ENCODE results near the gene MUC20. TPM values are rescaled to one million over a fixed set of nuclear protein-coding genes. Genes with fewer than 3 reads are reported as not detected.
"Not testable (repeated sequence)": the region's sequence is repeated elsewhere in the genome, so short reads cannot be mapped to it uniquely, and the experiment has no call there.

The MUC20 gene
- polyA plus RNA-seq, 1 donor = 32.5 TPM

DNA sequence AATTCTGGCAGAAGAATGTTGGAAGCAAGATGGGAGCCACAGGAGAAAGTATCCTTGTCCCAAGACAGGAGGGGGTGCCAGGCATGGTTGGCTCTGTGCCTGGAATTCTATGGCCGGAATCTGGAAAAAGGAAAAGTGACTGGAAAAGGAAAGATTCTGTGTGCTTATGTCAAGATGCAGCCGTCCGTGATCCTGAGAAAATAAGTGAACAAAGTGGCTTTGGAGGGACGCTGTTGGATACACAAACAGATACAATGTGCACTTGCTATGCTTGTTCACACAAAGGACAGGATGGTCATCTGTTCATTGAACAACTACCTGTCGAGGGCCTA is 28.5 kb upstream of the MUC20 start:
- DNase-seq = no peak

DNA sequence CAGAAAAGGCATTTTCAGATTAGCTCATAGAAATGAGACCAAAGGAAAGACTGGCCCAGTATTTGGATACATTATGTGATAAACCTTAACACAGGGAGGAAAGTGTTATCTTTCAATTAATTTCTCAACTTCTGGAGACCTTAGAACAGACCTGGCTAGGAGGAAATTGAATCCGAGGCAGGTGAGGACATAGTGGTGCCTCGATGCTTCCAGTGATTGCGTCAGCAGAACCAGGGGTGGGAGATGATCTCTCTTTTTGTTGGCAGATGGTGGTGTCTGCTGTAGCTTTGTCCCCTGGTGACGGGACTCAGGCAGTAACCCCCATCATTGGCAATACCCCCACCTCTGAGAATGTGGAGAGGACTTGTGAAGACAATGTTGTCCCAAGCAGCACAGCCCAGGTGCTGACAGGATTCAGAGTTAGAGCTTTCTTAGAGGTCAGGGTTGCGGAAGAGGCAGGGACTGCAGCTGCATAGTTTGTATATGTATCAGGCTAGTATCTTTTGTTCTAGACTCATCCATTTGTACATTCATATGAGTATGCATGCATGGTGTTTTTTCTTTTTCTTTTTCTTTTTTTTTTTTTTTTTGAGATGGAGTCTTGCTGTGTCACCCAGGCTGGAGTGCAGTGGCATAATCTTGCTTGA is 27.9 kb upstream of the MUC20 start:
- DNase-seq = no peak

DNA sequence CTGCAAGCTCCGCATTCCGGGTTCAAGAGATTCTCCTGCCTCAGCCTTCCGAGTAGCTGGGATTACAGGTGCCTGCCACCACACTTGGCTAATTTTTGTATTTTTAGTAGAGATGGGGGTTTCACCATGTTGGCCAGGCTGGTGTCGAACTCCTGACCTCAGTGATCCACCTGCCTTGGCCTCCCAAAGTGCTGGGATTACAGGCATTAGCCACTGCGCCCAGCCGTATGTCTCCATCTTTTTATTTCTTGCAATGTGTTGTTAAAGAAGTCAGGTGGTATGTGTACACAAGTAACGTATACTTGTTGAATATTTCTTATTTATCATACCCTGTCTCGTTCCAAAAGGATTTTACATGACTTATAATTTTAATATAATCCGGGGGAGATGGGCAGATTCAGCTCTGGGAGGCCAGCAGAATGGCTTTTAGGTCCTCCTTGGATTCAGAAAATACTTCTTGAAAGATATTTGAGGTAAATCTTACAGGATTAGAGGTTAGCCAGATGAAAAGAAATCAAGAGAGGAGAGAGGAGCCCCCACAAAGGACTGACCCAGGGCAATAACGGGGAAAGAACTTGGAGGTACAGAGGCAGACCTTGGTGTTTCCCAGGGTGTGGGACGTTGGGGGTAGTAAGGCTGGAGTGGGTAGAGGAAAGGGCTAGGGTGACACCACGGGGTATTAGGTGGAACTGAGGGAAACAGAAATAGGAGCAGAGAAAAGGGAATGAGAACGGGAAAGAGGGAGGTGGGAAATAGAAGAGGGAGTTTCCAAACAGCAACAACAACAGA is 27.2 kb upstream of the MUC20 start:
- no peak for DNase-seq

GRCh38 chr3:195694217-195695076 is 26.3 kb upstream of the MUC20 start:
- not testable (repeated sequence) for DNase-seq

DNA sequence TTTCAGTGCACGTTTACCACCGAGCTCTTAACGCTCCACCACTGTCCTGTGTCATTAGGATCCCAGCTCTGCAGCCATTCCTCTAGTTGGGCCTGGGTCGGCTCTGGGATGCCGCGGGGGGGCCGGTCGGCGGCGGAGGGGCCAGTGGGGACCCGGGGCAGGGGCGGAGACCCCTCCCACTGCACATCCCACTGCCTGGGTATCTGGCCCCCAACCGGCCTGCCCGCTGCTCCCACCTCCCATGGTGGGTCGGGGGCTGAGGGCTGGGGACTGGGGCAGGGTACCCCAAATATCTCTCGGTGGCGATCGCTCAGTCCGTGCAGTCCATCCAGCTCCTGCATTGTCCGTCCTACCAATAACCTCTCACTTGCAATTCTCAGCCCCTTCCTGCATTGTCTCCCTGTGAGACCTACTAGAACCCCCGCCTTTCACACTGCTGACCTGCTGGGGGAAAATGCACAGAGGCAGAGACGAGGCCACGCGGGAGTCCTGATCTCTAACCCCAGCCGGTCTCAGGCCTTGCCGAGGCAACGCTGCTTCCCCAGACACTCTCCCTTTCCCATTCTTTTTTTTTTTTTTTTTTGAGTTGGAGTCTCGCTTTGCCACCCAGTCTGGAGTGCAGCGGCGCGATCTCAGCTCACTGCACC is 24.0 kb upstream of the MUC20 start:
- no peak for DNase-seq

DNA sequence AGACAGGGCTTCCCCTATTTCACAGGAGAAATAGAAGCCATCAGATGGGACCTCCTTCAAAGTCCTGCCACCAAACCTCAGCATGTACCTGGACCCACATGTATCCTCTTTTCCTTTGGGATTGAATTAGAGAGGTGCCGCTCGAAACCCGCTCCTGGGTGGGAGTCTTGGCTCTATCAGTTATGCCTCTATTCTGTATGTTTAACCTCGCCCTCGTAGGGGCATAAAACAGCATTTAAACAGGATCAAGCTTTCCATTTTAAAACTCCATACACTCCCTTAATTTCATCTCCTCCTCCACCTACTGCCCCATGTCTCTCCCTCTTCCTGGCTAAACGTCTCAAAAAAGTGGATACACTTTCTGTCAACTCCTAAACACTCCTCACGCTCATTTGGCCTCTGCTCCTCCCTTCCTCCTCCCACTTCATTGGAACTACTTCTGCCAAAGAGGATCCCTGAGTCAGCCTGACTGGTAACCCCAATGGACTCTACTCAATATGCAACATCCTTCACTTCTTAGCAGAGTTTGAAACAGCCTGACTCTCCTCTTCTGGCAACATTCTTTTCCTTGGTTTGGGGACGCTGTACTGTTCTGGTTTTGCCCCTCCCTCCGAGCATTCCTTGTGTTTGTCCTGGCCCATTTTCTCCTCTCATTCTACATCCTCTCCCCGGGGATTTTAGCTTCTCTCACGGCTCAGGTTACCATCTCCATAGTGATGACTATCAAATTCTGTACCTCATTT is 23.0 kb upstream of the MUC20 start:
- DNase-seq = no peak

DNA sequence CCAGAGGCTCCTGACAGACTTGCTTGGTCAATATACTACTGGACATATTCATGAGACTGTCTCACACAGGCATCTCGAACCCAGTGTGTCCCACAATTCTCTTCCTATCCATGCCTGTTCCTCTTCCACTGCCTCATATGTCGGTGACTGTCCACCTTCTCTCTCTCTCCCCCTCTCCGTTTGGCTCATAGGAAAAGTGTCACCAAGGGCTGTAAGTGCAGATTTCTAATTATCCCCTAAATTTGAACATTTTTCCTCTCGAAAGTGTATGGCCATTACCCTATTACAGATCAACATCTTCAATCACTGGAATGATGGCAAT is 22.5 kb upstream of the MUC20 start:
- DNase-seq = no peak

DNA sequence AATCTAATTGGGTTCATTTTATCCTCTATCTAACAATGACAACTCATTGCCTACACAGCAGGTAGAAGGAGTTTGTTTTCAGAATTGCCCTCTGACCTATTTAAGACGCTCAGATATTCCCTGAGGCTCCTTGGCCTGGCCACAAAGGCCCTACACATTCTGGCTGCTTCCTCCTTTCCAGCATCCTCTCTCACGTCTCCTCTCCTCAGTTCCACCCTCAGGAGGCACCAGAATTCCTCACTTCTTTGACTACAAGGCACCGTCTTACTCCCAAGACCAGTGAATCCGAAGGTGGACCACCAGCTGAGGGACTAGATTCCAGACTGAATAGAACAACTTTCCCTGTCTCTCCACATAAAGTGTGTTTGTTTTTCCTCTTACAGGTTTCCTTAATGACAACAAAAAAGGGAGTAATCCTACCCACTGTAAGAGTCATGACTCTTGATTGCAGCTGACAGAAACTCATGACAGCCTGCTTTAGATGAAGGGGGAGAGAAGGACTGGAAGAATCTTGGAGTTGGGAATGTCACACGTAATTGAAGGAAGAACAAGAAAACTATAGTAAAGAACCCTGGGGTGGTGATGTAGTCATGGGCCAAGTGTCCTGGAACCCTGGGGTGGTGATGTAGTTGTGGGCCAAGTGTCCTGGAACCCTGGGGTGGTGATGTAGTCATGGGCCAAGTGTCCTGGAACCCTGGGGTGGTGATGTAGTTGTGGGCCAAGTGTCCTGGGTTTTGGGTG is 22.0 kb upstream of the MUC20 start:
- no peak for DNase-seq

- no peak for DNase-seq
Measured at GRCh38 chr3:195699388-195699771, 21.4 kb upstream of the MUC20 start.

- DNase-seq = no peak
Measured at GRCh38 chr3:195699860-195700259, 20.9 kb upstream of the MUC20 start.

DNA sequence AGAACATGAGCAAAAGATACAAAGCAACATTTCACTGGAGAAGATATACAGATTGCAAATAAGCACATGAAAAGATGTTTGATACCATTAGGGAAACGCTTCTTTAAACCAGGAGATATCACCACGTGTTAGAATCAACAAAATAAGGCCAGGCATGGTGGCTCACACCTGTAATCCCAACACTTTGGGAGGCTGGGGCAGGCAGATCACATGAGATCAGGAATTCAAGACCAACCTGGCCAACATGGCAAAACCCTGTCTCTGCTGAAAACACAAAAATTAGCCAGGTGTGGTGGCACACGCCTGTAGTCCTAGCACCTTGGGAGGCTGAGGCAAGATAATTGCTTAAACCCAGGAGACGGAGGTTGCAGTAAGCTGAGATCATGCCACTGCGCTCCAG is 20.5 kb upstream of the MUC20 start:
- no peak for DNase-seq

DNA sequence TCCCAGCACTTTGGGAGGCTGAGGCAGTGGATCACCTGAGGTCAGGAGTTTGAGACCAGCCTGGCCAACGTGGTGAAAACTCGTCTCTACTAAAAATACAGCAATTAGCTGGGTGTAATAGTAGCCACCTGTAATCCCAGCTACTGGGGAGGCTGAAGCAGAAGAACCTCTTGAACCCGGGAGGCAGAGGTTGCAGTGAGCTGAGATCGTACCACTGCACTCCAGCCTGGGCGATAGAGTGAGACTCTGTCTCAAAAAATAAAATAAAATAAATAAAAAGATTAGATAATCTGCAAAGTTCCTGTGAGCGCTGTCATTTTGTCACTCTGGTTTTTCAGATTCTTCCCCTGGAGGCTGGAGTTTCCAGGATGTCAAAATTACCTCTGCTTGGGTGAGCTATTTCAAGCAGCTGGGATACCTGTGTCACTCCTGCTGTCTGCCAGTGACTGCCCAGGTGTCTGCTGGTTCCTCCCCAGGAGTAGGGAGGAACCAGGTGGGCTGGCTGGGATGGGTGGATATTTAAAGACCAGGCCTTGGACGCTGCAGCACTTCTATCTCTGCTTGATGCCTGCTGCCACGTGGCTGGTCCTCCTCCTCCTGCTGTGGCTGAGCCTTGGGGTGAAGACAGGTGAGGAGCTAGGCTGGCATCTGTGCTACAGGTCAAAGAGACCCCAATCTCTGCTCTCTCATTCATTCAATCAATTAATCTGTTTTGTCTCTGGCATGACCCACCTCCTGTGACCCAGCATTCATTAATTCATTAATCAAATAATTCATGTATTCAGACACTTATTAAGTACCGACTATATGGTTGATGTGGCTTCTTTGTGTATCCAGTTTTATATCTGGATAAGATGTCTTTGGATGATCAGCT is 19.5 kb upstream of the MUC20 start:
- DNase-seq = no peak

DNA sequence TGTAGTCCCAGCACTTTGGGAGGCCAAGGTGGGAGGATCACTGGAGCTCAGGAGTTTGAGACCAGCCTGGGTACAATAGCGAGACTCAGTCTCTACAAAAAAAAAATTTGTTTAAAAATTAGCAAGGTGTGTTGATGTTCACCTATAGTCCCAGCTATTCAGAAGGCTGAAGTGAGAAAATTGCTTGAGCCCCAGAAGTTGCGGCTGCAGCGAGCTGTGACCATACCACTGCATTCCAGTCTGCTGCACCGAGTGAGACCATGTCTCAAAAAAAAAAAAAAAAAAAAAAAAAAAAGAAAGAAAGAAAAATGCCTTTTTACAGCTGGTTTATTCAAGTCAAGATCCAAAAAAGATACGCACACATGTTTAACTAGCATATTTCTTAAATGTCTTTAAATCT is 17.0 kb upstream of the MUC20 start:
- DNase-seq = no peak

DNA sequence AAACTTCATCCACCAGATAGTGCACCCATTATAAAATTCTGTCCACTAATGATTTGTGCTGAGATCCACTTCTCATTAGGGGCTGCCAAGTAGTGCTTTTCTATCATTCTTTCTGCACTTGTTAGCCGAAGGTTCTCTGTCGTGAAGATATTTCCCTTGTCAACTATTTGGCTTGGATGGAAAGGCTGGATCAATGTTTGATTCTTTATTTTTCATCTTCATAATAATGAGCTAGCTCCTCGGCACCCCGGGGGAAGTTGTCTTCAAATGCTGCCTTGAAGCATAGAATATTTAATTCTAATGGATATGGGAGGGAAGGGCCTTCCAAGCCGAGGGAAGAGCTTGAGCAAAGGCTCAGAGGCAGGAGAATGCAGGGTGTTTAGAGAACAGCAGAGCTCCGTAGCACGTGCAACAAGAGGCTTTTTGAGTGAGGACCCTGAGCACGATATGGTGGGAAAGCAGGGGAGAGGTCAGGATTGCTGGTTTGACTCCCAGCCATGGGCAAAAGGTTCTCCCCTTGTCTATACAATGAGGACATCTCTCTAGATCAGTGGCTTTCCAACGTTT is 16.3 kb upstream of the MUC20 start:
- DNase-seq = no peak

GRCh38 chr3:195705081-195705991 is 15.4 kb upstream of the MUC20 start:
- no peak for DNase-seq

GRCh38 chr3:195708061-195708460 is 12.7 kb upstream of the MUC20 start:
- DNase-seq = no peak

DNA sequence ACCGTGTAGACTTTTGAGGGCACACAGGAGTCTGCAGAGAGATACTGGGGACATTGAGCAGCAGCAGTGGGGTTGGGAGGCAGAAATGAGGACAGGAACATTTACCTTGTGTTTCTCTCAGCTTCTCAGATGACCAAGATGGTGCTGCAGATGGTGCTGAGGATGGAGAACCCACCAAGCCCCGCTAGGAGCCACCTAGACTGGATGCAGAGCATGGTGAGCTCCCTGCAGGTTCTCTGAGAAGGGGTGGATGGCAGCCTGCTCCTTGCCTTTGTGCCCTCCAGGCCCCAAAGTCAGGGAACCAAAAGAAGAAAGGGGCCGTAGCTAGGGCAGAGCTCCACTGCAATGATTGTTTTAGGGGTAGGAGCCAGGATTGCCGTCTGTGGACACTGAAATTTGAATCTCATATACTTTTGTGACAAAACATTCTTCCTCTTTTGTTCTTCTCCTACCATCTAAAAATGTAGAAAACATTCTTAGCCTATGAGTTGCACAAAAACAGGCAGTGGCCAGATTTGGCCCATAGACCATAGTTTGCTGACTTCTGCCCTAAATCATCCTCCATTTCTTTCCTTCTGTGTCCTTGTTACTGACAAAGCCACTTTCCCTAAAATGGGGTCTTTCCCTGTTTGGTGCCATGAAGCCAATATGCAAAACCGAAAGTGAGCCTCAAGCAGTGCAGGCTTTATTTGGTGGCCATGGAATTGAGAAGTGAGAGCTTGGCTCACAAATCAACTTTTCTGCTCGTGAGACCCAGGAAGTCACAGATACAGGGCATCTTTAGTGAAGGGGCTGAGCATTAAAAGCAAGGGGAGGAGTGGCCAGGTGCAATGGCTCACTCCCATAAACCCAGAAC is 11.9 kb upstream of the MUC20 start:
- no peak for DNase-seq

DNA sequence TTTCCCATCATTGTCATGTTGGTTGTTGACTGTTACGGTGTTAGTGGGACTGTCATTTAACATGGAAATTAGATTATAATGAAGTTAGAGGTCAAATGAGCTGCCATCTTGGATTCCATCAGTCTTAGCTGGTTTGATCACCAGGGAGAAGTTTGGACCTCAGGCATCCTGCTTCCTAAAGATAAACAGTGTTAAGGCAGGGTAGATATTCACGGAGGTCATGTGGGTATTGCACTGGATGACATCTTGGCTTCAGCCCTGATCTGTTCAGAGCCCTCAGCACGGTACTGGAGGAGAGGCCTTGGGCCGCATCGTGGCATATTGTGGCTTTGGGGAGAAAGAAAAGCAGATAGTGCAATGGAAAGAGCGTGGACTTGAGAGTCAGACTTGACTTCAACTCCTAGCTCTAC is 11.1 kb upstream of the MUC20 start:
- no peak for DNase-seq
